HepG2 (cell line): ENCODE measurements around the gene STK25. TPM values are rescaled to one million over a fixed set of nuclear protein-coding genes. Genes with fewer than 3 reads are reported as not detected.

Experiments used
- GLMP ChIP-seq: sonication (generic); formaldehyde crosslinking; IDR thresholded peaks from 2 replicates; pipeline ENCODE4 v1.9.0; 2021; ENCODE audit warnings: missing genetic modification reagents, mild to moderate bottlenecking, borderline replicate concordance
- HIC2 ChIP-seq: sonication (generic); formaldehyde crosslinking; IDR thresholded peaks from 2 replicates; pipeline ENCODE4 v1.9.0; 2022; ENCODE audit warnings: low read depth, missing genetic modification reagents
- NR1H2 ChIP-seq: sonication (generic); formaldehyde crosslinking; IDR thresholded peaks from 2 replicates; pipeline ENCODE4 v1.8.1; 2022; ENCODE audit warnings: low read depth, missing genetic modification reagents, borderline replicate concordance
- ZNF503 ChIP-seq: sonication (generic); formaldehyde crosslinking; IDR thresholded peaks from 2 replicates; pipeline ENCODE4 v1.4.0; 2020; ENCODE audit warnings: missing genetic modification reagents
- polyA plus RNA-seq, 8 experiments: library from polyadenylated mRNA; depleted of rRNA in 3 of 8; stranded (reverse) in 7 of 8; unstranded in 1 of 8; fragments of >200 nt; fragmentation: Illumina TruSeq in 4 of 8; extraction: Trizol in 4 of 8; gene quantifications; 2 replicates each; pipeline versions ENCODE4 v1.2.1 to v1.2.3, GENCODE V29; 2011 to 2016; ENCODE audit warnings: low read depth in 4 of 8, missing spikeins in 1 of 8, mixed read lengths in 1 of 8; ENCODE audit not compliant: insufficient read depth in 1 of 8
- total RNA-seq, 5 experiments: library from RNA; depleted of rRNA; stranded (reverse); fragments of >200 nt; fragmentation: Illumina TruSeq; extraction: Trizol; gene quantifications; 2 replicates each; pipeline ENCODE4 v1.2.3, GENCODE V29; 2016; ENCODE audit warnings: low read depth in 1 of 5
- TF ChIP-seq, protein P1 (sequence below): sonication (generic); formaldehyde crosslinking; IDR thresholded peaks from 2 replicates; pipeline ENCODE4 v1.8.0; 2022; ENCODE audit warnings: missing genetic modification reagents, mild to moderate bottlenecking, moderate library complexity, borderline replicate concordance

STK25 gene
- total and polyA plus RNA-seq, 2 of the 13 experiments (the other 11 are each of a cell fraction or from before 2014, with no cell fraction given): 177 to 481 TPM

DNA sequence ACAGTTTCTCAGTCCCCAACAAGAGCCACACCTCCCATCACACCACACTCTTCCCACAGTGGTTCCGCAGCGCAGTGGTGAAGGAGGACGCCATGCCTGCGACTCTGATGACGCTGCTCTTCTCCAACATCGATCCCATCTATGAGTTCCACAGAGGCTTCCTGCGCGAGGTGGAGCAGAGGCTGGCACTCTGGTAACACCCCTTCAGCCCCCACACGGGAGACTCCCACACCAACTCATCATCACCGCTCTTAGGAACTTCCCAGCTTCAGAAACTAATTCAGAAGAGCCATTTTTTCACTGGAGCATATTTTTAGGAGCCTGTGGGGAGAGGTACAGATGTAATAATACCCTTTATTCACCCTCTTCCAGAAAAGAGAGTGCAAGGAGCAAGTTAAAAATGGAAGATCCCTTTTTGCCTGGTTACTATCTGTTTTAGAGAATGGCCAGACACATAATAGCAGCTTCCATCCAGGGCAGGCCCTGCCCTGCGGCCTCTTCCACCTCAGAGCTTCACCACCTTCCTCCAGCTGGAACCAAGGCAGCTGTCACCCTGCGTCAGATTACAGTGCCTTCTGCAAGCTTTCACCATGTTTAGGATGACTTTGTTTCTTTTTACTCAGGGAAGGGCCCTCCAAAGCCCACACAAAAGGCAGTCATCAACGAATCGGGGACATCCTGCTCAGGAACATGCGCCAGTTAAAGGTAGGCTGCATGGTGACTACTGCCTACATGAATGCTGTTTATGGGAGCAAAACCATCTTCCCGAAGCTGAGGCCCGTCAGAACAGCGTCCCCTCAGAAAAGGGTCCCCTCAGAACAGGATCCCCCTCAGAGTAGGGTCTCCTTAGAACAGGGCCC is 44.9 kb downstream of the STK25 start (continued):
- TF ChIP-seq, protein P1, sequence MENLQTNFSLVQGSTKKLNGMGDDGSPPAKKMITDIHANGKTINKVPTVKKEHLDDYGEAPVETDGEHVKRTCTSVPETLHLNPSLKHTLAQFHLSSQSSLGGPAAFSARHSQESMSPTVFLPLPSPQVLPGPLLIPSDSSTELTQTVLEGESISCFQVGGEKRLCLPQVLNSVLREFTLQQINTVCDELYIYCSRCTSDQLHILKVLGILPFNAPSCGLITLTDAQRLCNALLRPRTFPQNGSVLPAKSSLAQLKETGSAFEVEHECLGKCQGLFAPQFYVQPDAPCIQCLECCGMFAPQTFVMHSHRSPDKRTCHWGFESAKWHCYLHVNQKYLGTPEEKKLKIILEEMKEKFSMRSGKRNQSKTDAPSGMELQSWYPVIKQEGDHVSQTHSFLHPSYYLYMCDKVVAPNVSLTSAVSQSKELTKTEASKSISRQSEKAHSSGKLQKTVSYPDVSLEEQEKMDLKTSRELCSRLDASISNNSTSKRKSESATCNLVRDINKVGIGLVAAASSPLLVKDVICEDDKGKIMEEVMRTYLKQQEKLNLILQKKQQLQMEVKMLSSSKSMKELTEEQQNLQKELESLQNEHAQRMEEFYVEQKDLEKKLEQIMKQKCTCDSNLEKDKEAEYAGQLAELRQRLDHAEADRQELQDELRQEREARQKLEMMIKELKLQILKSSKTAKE (CRISPR knock-in tag): no peak
- TF ChIP-seq GLMP (no peak), ZNF503 (CRISPR knock-in tag) (no peak), HIC2 (no peak), NR1H2 (CRISPR knock-in tag) (no peak)
